Neural progenitor cell (in vitro differentiated cells): ENCODE results near the gene RNF183. TPM values are rescaled to one million over a fixed set of nuclear protein-coding genes. Genes with fewer than 3 reads are reported as not detected.
"Not testable (repeated sequence)": the region's sequence is repeated elsewhere in the genome, so short reads cannot be mapped to it uniquely, and the experiment has no call there.

Experiments
- DNase-seq: peaks from one replicate; pipeline ENCODE4 v3.0.0-alpha.2; 2016; ENCODE audit warnings: low spot score
- H2AFZ ChIP-seq: fragments of 200-600 bp; sonication (generic); replicated peaks from 2 replicates; pipeline ENCODE4 v1.6.1; 2016; ENCODE audit warnings: antibody characterized with exemption
- H3F3A ChIP-seq: fragments of 200-600 bp; sonication (generic); 2 replicates; pipeline ENCODE4 v1.6.1; 2016; ENCODE audit warnings: antibody characterized with exemption, low read depth
- H3K27ac ChIP-seq: fragments of 200-600 bp; sonication (generic); 2 replicates; pipeline ENCODE4 v1.5.1; 2016; ENCODE audit warnings: mild to moderate bottlenecking
- H3K27me3 ChIP-seq: fragments of 200-600 bp; sonication (generic); 2 replicates; pipeline ENCODE4 v1.6.1; 2016; ENCODE audit warnings: mild to moderate bottlenecking, moderate library complexity
- H3K36me3 ChIP-seq: fragments of 200-600 bp; sonication (generic); 2 replicates; pipeline ENCODE4 v1.5.1; 2016
- H3K4me1 ChIP-seq: fragments of 200-600 bp; sonication (generic); 2 replicates; pipeline ENCODE4 v1.6.1; 2016; ENCODE audit warnings: mixed run types
- H3K4me2 ChIP-seq: fragments of 200-600 bp; sonication (generic); 2 replicates; pipeline ENCODE4 v1.6.1; 2016
- H3K4me3 ChIP-seq: fragments of 200-600 bp; sonication (generic); 2 replicates; pipeline ENCODE4 v1.5.1; 2016
- H3K79me2 ChIP-seq: fragments of 200-600 bp; sonication (generic); 2 replicates; pipeline ENCODE4 v1.6.1; 2016; ENCODE audit warnings: low read depth
- H3K9ac ChIP-seq: fragments of 200-600 bp; sonication (generic); 2 replicates; pipeline ENCODE4 v1.6.1; 2016
- H3K9me3 ChIP-seq: fragments of 200-600 bp; sonication (generic); 2 replicates; pipeline ENCODE4 v1.5.1; 2016; ENCODE audit warnings: low read depth
- H4K20me1 ChIP-seq: fragments of 200-600 bp; sonication (generic); 2 replicates; pipeline ENCODE4 v1.6.1; 2016; ENCODE audit warnings: low read depth
- H3K27ac Mint-ChIP-seq: 3 replicates; pipeline ENCODE4 v1.8.0; 2021; ENCODE audit warnings: mixed read lengths
- H3K27me3 Mint-ChIP-seq: 2 replicates; pipeline ENCODE4 v1.8.0; 2022; ENCODE audit warnings: low read depth, mild to moderate bottlenecking, inconsistent platforms, moderate library complexity, mixed read lengths; ENCODE audit not compliant: insufficient read depth
- H3K36me3 Mint-ChIP-seq: 3 replicates; pipeline ENCODE4 v1.8.0; 2021; ENCODE audit warnings: mixed read lengths
- H3K4me1 Mint-ChIP-seq: 3 replicates; pipeline ENCODE4 v1.8.0; 2021; ENCODE audit warnings: mixed read lengths
- H3K4me3 Mint-ChIP-seq: 3 replicates; pipeline ENCODE4 v1.8.0; 2021; ENCODE audit warnings: mild to moderate bottlenecking, moderate library complexity, mixed read lengths
- H3K9me3 Mint-ChIP-seq: 3 replicates; pipeline ENCODE4 v1.8.0; 2020; ENCODE audit warnings: mixed read lengths
- CTCF ChIP-seq: fragments of 200-600 bp; sonication (generic); IDR thresholded peaks from 2 replicates; pipeline ENCODE4 v1.5.1; 2017; ENCODE audit warnings: antibody characterized with exemption, mild to moderate bottlenecking
- EZH2 ChIP-seq: fragments of 200-600 bp; sonication (generic); IDR thresholded peaks from 2 replicates; pipeline ENCODE4 v1.6.1; 2017; ENCODE audit warnings: antibody characterized with exemption, mild to moderate bottlenecking, moderate library complexity
- EZH2phosphoT487 ChIP-seq: fragments of 200-600 bp; sonication (generic); IDR thresholded peaks from 2 replicates; pipeline ENCODE4 v1.6.1; 2017; ENCODE audit warnings: antibody characterized with exemption
- total RNA-seq: library from RNA; depleted of rRNA; stranded (reverse); fragments of >200 nt; gene quantifications from 2 replicates; pipeline ENCODE4 v1.2.3, GENCODE V29; 2015; ENCODE audit warnings: low replicate concordance

RNF183 gene
- total RNA-seq, 1 donor from 2014 or later, result 0.09 TPM

DNA sequence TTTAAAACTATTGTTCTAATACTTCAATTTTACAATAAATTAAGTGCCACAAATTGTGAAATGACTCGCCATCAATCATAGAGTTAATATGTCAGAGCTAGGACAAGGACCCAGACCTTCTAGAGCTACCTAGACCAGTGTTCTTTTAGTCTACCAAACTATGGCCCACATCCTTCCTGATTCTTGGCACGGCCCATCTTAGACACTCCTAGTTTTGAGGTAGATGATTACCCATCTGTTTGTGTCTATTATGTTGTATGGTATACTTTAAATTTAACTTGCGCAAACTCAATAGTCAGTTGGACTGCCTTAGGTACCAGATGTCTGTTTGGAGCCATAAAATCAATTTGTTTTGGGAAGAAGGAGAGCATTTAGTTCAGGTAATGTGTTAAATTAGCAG is 45.3 kb downstream of the RNF183 start:
- no peaks in the 10 kb centered on the region for H3K79me2 ChIP-seq
- no peak overlapping the region for H3K4me3 ChIP-seq
- H3F3A ChIP-seq, result no peaks in the 10 kb centered on the region
- Mint-ChIP-seq H3K36me3 (peaks cover 27% of the 10 kb centered on the region), H3K4me1 (no peaks in the 10 kb centered on the region), H3K4me3 (no peak overlapping the region), H3K9me3 (no peaks in the 10 kb centered on the region), H3K27ac (no peak overlapping the region), H3K27me3 (no peaks in the 10 kb centered on the region)
- no peak for TF ChIP-seq EZH2
- no peak for TF ChIP-seq CTCF
- TF ChIP-seq EZH2phosphoT487, result no peak
- DNase-seq, result no peak
- no peak overlapping the region for H2AFZ ChIP-seq
- peaks cover 3% of the 10 kb centered on the region for H3K36me3 ChIP-seq
- H4K20me1 ChIP-seq, result no peaks in the 10 kb centered on the region
- no peak overlapping the region for H3K27ac ChIP-seq
- H3K9me3 ChIP-seq, result no peaks in the 10 kb centered on the region
- no peaks in the 10 kb centered on the region for H3K27me3 ChIP-seq
- no peaks in the 10 kb centered on the region for H3K4me1 ChIP-seq
- no peak overlapping the region for H3K4me2 ChIP-seq
- H3K9ac ChIP-seq, result no peak overlapping the region

GRCh38 chr9:113255438-113255837 is 47.7 kb downstream of the RNF183 start:
- no peak overlapping the region for H3K4me3 Mint-ChIP-seq
- H3K27ac Mint-ChIP-seq, result no peak overlapping the region
- no peak overlapping the region for H3K4me2 ChIP-seq
- H4K20me1 ChIP-seq, result no peaks in the 10 kb centered on the region
- peaks cover 3% of the 10 kb centered on the region for H3K36me3 ChIP-seq
- no peak for TF ChIP-seq EZH2phosphoT487
- no peak for TF ChIP-seq CTCF
- no peak for TF ChIP-seq EZH2
- no peak overlapping the region for H3K27ac ChIP-seq
- H3F3A ChIP-seq, result no peaks in the 10 kb centered on the region
- DNase-seq, result no peak
- no peaks in the 10 kb centered on the region for H3K27me3 ChIP-seq
- H3K9ac ChIP-seq, result no peak overlapping the region
- H3K27me3 Mint-ChIP-seq, result no peaks in the 10 kb centered on the region
- no peak overlapping the region for H2AFZ ChIP-seq
- no peaks in the 10 kb centered on the region for H3K9me3 ChIP-seq
- no peaks in the 10 kb centered on the region for H3K4me1 ChIP-seq
- H3K9me3 Mint-ChIP-seq, result peaks cover 4% of the 10 kb centered on the region
- H3K79me2 ChIP-seq, result no peaks in the 10 kb centered on the region
- no peaks in the 10 kb centered on the region for H3K4me1 Mint-ChIP-seq
- peaks cover 23% of the 10 kb centered on the region for H3K36me3 Mint-ChIP-seq
- H3K4me3 ChIP-seq, result no peak overlapping the region

- Mint-ChIP-seq H3K27me3 (no peaks in the 10 kb centered on the region), H3K36me3 (peaks cover 18% of the 10 kb centered on the region), H3K27ac (no peak overlapping the region), H3K4me1 (no peaks in the 10 kb centered on the region), H3K9me3 (peaks cover 4% of the 10 kb centered on the region), H3K4me3 (no peak overlapping the region)
- no peak overlapping the region for H3K4me3 ChIP-seq
- TF ChIP-seq EZH2phosphoT487 (no peak), CTCF (no peak), EZH2 (no peak)
- no peak overlapping the region for H3K27ac ChIP-seq
- no peak for DNase-seq
- H2AFZ ChIP-seq, result no peak overlapping the region
- H3K36me3 ChIP-seq, result peaks cover 3% of the 10 kb centered on the region
- H3K9me3 ChIP-seq, result no peaks in the 10 kb centered on the region
- no peaks in the 10 kb centered on the region for H3K79me2 ChIP-seq
- H4K20me1 ChIP-seq, result no peaks in the 10 kb centered on the region
- no peaks in the 10 kb centered on the region for H3F3A ChIP-seq
- no peaks in the 10 kb centered on the region for H3K27me3 ChIP-seq
- no peak overlapping the region for H3K4me2 ChIP-seq
- no peaks in the 10 kb centered on the region for H3K4me1 ChIP-seq
- no peak overlapping the region for H3K9ac ChIP-seq
These were observed 48.2 kb downstream of the RNF183 start for GRCh38 chr9:113254991-113255390.

DNA sequence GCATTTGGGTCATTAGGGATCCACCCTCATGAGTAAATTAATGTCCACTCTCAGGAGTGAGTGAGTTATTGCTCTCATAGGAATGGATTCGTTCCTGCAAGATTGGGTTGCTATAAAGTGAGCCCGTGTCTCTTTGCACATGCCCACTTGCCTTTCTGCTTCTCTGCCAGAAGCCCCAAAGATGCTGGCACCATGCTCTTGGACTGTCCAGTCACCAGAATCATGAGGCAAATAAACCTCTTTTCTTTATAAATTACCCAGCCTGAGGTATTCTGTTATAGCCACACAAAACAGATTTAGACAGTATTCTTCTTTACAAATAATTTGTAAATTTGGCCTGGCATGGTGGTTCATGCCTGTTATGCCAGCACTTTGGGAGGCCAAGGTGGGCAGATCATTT is 52.4 kb downstream of the RNF183 start:
- Histone ChIP-seq H3K4me3 (no peak overlapping the region), H4K20me1 (no peaks in the 10 kb centered on the region), H3K27me3 (no peaks in the 10 kb centered on the region)

DNA sequence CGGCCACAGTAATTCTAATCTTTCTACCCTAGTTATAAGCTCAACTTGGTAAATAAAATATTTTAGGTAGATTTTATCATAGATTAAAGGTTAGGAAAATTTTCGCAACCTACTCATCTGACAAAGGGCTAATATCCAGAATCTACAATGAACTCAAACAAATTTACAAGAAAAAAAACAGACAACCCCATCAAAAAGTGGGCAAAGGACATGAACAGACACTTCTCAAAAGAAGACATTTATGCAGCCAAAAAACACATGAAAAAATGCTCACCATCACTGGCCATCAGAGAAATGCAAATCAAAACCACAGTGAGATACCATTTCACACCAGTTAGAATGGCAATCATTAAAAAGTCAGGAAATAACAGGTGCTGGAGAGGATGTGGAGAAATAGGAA is 53.5 kb downstream of the RNF183 start:
- not testable (repeated sequence) for H3K27ac Mint-ChIP-seq, H3K4me3 Mint-ChIP-seq, H3F3A ChIP-seq, H3K4me1 ChIP-seq, H3K27ac ChIP-seq, H3K27me3 ChIP-seq, H3K9me3 ChIP-seq, H3K79me2 ChIP-seq, H3K27me3 Mint-ChIP-seq, H3K4me2 ChIP-seq, H2AFZ ChIP-seq, DNase-seq, H3K4me1 Mint-ChIP-seq, H3K9ac ChIP-seq, H3K4me3 ChIP-seq, H4K20me1 ChIP-seq, H3K36me3 ChIP-seq
- Mint-ChIP-seq H3K9me3 (peaks cover 11% of the 10 kb centered on the region), H3K36me3 (peaks cover 13% of the 10 kb centered on the region)

More for the DNA sequence above, 52.4 kb downstream of the RNF183 start:
- no peaks in the 10 kb centered on the region for H3K36me3 ChIP-seq
- no peak for DNase-seq
- Mint-ChIP-seq H3K27me3 (peaks cover 2% of the 10 kb centered on the region), H3K27ac (no peak overlapping the region), H3K36me3 (peaks cover 13% of the 10 kb centered on the region), H3K4me1 (no peaks in the 10 kb centered on the region), H3K4me3 (no peak overlapping the region), H3K9me3 (peaks cover 11% of the 10 kb centered on the region)
- no peaks in the 10 kb centered on the region for H3K9me3 ChIP-seq
- H3K4me1 ChIP-seq, result no peaks in the 10 kb centered on the region
- H3K79me2 ChIP-seq, result no peaks in the 10 kb centered on the region
- no peak overlapping the region for H3K4me2 ChIP-seq
- no peak overlapping the region for H2AFZ ChIP-seq
- H3K9ac ChIP-seq, result no peak overlapping the region
- TF ChIP-seq CTCF (no peak), EZH2phosphoT487 (no peak), EZH2 (no peak)
- H3F3A ChIP-seq, result no peaks in the 10 kb centered on the region
- no peak overlapping the region for H3K27ac ChIP-seq
